GM18870 (cell line): Measurements from ENCODE around the gene CCDC116.
"Not testable (repeated sequence)": the region's sequence is repeated elsewhere in the genome, so short reads cannot be mapped to it uniquely, and the experiment has no call there.

Source experiments
- ATAC-seq: cut with Tn5 transposase; IDR thresholded peaks from one replicate; pipeline ENCODE4 v1.9.1; 2021; ENCODE audit warnings: moderate library complexity; ENCODE audit not compliant: unreplicated experiment

CCDC116 gene

GRCh38 chr22:21609556-21610157, 22.9 kb upstream of the CCDC116 start:
- not testable (repeated sequence) for ATAC-seq

- no peak for ATAC-seq
Measured at GRCh38 chr22:21611210-21611977, 21.2 kb upstream of the CCDC116 start.

GRCh38 chr22:21612858-21613257, 19.7 kb upstream of the CCDC116 start:
- ATAC-seq: no peak

- ATAC-seq: no peak
Measured at GRCh38 chr22:21613553-21614233, 18.9 kb upstream of the CCDC116 start.

- no peak for ATAC-seq
Measured at GRCh38 chr22:21615731-21616130, 16.8 kb upstream of the CCDC116 start.

GRCh38 chr22:21617337-21617736, 15.2 kb upstream of the CCDC116 start:
- not testable (repeated sequence) for ATAC-seq

- no peak for ATAC-seq
Measured at GRCh38 chr22:21621025-21621424, 11.5 kb upstream of the CCDC116 start.

- ATAC-seq: no peak
Measured at GRCh38 chr22:21622011-21622918, 10.3 kb upstream of the CCDC116 start.

- no peak for ATAC-seq
Measured at GRCh38 chr22:21622919-21623647, 9.5 kb upstream of the CCDC116 start.

GRCh38 chr22:21623648-21623970, 9.0 kb upstream of the CCDC116 start:
- no peak for ATAC-seq

GRCh38 chr22:21624120-21624879, 8.3 kb upstream of the CCDC116 start:
- no peak for ATAC-seq

- no peak for ATAC-seq
Measured at GRCh38 chr22:21624880-21625791, 7.4 kb upstream of the CCDC116 start.

GRCh38 chr22:21626073-21626734, 6.4 kb upstream of the CCDC116 start:
- ATAC-seq: no peak

GRCh38 chr22:21626735-21627469, 5.7 kb upstream of the CCDC116 start:
- ATAC-seq: no peak

- no peak for ATAC-seq
Measured at GRCh38 chr22:21628386-21629254, 3.9 kb upstream of the CCDC116 start.
